NCI-H345 treated with DMSO at 0.1 percent for 48 hours (cell line): ENCODE data around the gene STXBP4.

Source experiments
- DNase-seq: peaks from one replicate; lab custom pipeline; 2025; ENCODE audit not compliant: unreplicated experiment; lab: John Stamatoyannopoulos, UW

STXBP4 gene

GRCh38 chr17:55219934-55220333 lies 251.4 kb downstream of the STXBP4 start:
- no peak for DNase-seq
